NCI-H748 treated with DMSO at 0.1 percent for 48 hours (cell line): ENCODE results near the gene SLC37A1.

Experiments used
- DNase-seq: peaks from one replicate; lab custom pipeline; 2025; lab: John Stamatoyannopoulos, UW

The SLC37A1 gene

GRCh38 chr21:42545317-42545716 is 31.7 kb downstream of the SLC37A1 start:
- DNase-seq = no peak

- no peak for DNase-seq
These were observed 32.1 kb downstream of the SLC37A1 start for GRCh38 chr21:42545745-42546144.

- no peak for DNase-seq
These were observed 32.8 kb downstream of the SLC37A1 start for GRCh38 chr21:42546433-42546832.

GRCh38 chr21:42547001-42547905 is 33.6 kb downstream of the SLC37A1 start:
- no peak for DNase-seq

GRCh38 chr21:42547906-42548365 is 34.3 kb downstream of the SLC37A1 start:
- no peak for DNase-seq

GRCh38 chr21:42548687-42549406 is 35.2 kb downstream of the SLC37A1 start:
- no peak for DNase-seq

- no peak for DNase-seq
These were observed 37.2 kb downstream of the SLC37A1 start for GRCh38 chr21:42550817-42551216.

- no peak for DNase-seq
These were observed 39.0 kb downstream of the SLC37A1 start for GRCh38 chr21:42552407-42553336.

GRCh38 chr21:42553435-42553834 is 39.8 kb downstream of the SLC37A1 start:
- DNase-seq = no peak

GRCh38 chr21:42554251-42554961 is 40.8 kb downstream of the SLC37A1 start:
- DNase-seq = no peak

- DNase-seq = no peak
These were observed 42.2 kb downstream of the SLC37A1 start for GRCh38 chr21:42555756-42556438.

GRCh38 chr21:42556476-42556875 is 42.8 kb downstream of the SLC37A1 start:
- DNase-seq = no peak

- no peak for DNase-seq
These were observed 43.3 kb downstream of the SLC37A1 start for GRCh38 chr21:42556960-42557359.

GRCh38 chr21:42557420-42557819 is 43.8 kb downstream of the SLC37A1 start:
- no peak for DNase-seq

GRCh38 chr21:42558368-42558767 is 44.7 kb downstream of the SLC37A1 start:
- DNase-seq = no peak

GRCh38 chr21:42558846-42559245 is 45.2 kb downstream of the SLC37A1 start:
- DNase-seq = no peak

GRCh38 chr21:42559326-42559725 is 45.7 kb downstream of the SLC37A1 start:
- DNase-seq = no peak

- DNase-seq = no peak
These were observed 47.0 kb downstream of the SLC37A1 start for GRCh38 chr21:42560517-42561179.

- DNase-seq = no peak
These were observed 48.4 kb downstream of the SLC37A1 start for GRCh38 chr21:42561762-42562650.
